Skeletal muscle satellite cell (primary cell): ENCODE results near the gene LHFPL2.
"Not testable (repeated sequence)": the region's sequence is repeated elsewhere in the genome, so short reads cannot be mapped to it uniquely, and the experiment has no call there.

ENCODE experiments used
- H3K27me3 ChIP-seq: 2 replicates; pipeline ENCODE4 v1.7.0; 2013; ENCODE audit warnings: low read length; ENCODE audit not compliant: control insufficient read depth, insufficient read depth
- H3K36me3 ChIP-seq: 2 replicates; pipeline ENCODE4 v1.7.0; 2013; ENCODE audit warnings: mild to moderate bottlenecking, control low read depth, low read length; ENCODE audit not compliant: insufficient read depth
- H3K4me1 ChIP-seq: 2 replicates; pipeline ENCODE4 v1.7.0; 2013; ENCODE audit warnings: low read length; ENCODE audit not compliant: control insufficient read depth, insufficient read depth
- H3K4me2 ChIP-seq: 2 replicates; pipeline ENCODE4 v1.7.0; 2013; ENCODE audit warnings: mild to moderate bottlenecking, low read length
- H3K4me3 ChIP-seq: 2 replicates; pipeline ENCODE4 v1.7.0; 2013; ENCODE audit warnings: low read length
- H3K9ac ChIP-seq: 2 replicates; pipeline ENCODE4 v1.7.0; 2013; ENCODE audit warnings: mild to moderate bottlenecking, low read depth, low read length, moderate library complexity
- H3K9me3 ChIP-seq: replicated peaks from 2 replicates; pipeline ENCODE4 v1.7.0; 2013; ENCODE audit warnings: mild to moderate bottlenecking, control low read depth, low read length

Gene LHFPL2

DNA sequence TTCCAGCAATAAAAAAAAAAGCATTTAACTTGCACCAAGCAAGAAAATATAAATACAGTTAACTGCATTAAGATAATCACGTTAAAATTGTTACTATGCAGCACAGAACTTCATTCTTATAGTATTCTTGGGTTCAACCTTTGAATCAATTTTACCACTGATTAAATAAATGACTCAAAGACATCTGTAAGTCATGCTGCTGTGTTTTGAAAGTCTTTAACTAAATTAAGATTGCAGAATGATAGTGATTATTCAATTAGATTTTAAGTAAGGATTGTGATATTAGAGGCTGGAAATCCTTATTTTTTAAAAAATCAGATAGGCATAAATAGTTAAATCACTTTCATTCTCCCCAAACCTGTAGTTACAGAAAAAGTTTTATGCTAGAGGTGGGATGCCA, 171.8 kb downstream of the LHFPL2 start:
- no peaks in the 10 kb centered on the region for H3K36me3 ChIP-seq
- H3K4me3 ChIP-seq = no peak overlapping the region
- no peaks in the 10 kb centered on the region for H3K27me3 ChIP-seq
- H3K9me3 ChIP-seq = no peaks in the 10 kb centered on the region
- no peak overlapping the region for H3K9ac ChIP-seq
- peaks cover 3% of the 10 kb centered on the region for H3K4me1 ChIP-seq
- H3K4me2 ChIP-seq = no peak overlapping the region

DNA sequence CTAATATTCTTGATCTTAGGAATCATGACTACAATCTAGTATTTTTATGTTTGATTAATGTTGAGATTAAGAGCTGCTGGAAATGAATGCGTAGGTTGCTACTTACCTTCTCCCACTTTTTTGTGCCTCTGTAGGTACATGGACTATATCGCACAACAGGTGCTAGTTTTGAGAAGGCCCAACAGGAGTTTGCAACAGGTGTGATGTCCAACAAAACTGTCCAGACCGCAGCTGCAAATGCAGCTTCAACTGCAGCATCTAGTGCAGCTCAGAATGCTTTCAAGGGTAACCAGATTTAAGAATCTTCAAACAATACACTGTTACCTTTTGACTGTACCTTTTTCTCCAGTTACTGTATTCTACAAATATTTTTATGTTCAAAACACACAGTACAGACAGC, 173.2 kb downstream of the LHFPL2 start:
- peaks cover 3% of the 10 kb centered on the region for H3K4me1 ChIP-seq
- H3K9me3 ChIP-seq = no peaks in the 10 kb centered on the region
- no peak overlapping the region for H3K4me3 ChIP-seq
- no peaks in the 10 kb centered on the region for H3K36me3 ChIP-seq
- H3K9ac ChIP-seq = no peak overlapping the region
- H3K27me3 ChIP-seq = no peaks in the 10 kb centered on the region
- no peak overlapping the region for H3K4me2 ChIP-seq

DNA sequence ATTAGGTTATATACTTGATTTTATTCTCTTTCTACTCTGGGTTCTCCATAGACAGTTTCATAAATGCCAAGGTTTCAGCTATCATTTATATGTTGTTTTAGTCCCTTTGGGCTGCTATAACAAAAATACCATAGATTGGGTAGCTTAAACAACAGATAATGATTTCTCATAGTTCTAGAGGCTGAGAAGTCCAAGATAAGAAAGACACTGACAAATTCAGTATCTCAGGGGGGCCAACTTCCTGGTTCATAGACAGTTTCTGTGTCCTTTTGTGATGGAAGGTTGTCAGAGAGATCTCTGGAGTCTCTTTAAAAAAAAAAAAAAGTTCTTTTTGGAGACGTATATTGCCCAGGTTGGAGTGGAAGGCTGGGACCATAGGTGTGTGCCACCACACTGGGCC, 174.8 kb downstream of the LHFPL2 start:
- H3K4me3 ChIP-seq = no peak overlapping the region
- no peaks in the 10 kb centered on the region for H3K9me3 ChIP-seq
- peaks cover 3% of the 10 kb centered on the region for H3K4me1 ChIP-seq
- no peak overlapping the region for H3K9ac ChIP-seq
- H3K36me3 ChIP-seq = no peaks in the 10 kb centered on the region
- H3K27me3 ChIP-seq = no peaks in the 10 kb centered on the region
- H3K4me2 ChIP-seq = no peak overlapping the region

DNA sequence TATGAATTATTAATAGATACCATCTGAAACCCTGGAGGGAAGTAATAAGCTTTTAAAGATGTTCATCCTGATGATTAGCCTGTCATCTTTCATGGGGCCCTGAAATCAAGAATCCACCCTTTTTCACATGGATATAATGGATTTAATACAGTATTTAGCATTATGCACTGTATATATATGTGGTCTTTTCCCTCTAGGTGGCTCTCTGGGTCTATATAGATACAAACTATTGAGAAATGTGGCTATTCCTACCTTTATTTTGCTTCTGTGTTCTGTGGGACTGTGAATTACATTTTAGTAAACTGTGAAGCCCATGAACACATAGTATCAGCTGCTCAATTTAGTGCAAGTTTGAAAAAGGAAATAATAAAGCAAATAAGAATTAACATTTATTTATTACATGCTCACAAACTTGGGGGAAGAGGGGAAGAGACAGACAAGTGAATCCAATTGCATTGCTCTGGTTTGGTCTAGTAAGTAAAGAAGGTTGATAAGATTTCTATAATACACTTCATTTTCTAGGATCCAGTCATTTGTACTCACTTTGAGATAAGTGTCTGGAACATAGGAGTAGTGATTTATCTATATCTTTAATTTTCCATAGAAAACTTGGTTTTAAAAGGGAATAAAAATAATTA, 176.0 kb downstream of the LHFPL2 start:
- no peaks in the 10 kb centered on the region for H3K27me3 ChIP-seq
- H3K4me3 ChIP-seq = no peak overlapping the region
- H3K9me3 ChIP-seq = no peaks in the 10 kb centered on the region

DNA sequence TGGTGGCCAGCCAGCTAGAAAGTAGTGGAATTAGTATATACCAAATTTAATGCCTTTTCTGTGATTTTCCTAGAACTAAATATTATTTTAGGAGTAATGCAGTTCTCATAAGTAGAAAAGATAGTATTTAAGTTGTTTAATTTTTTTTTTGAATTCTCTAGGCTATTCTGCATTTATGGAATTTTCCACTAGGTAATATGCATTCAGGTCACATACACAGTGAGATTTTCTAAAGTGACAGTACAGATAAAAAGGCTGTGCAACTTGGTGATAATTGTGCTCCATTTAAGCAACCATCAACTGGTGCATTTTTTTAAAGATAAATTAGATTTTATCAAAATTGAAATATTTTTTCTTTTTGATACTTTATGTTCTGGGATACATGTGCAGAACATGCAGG, 176.7 kb downstream of the LHFPL2 start:
- Histone ChIP-seq H3K4me2 (no peak overlapping the region), H3K27me3 (no peaks in the 10 kb centered on the region), H3K4me3 (no peak overlapping the region), H3K4me1 (no peaks in the 10 kb centered on the region), H3K9ac (no peak overlapping the region), H3K36me3 (no peaks in the 10 kb centered on the region), H3K9me3 (no peaks in the 10 kb centered on the region)

More for the DNA sequence above, 176.0 kb downstream of the LHFPL2 start:
- no peaks in the 10 kb centered on the region for H3K4me1 ChIP-seq
- H3K36me3 ChIP-seq = no peaks in the 10 kb centered on the region
- H3K9ac ChIP-seq = no peak overlapping the region
- no peak overlapping the region for H3K4me2 ChIP-seq

DNA sequence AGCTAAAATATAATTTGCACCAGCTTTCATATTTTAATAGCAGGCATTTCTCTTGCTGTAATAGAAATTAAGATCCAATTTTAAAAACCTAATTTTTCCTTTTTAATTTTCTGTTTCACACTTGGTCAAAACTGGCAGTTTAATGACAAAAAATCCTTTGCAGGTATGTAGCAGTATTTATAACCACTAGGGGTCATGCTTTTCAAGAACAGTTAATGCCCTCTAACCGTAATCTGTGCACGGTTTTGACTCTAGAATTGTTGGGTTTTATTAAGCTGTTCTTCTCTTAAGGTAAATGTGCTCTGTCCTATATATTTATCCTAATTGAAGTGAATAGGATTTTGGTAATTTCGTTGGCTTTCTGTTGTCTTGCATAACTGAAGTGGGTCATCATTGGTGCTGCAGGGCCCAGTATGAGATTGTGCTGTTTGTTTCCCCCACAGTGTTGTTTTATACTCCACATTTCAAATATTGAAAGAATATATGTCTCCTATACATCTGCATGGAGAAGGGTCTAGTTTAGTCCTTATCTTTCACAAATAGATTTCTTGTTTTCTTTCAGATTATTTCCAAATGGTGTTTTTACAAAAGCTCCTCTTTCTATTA, 180.7 kb downstream of the LHFPL2 start:
- Histone ChIP-seq H3K4me2 (no peak overlapping the region), H3K9ac (no peak overlapping the region), H3K9me3 (no peaks in the 10 kb centered on the region), H3K36me3 (peaks cover 2% of the 10 kb centered on the region), H3K4me3 (no peak overlapping the region), H3K27me3 (no peaks in the 10 kb centered on the region), H3K4me1 (no peaks in the 10 kb centered on the region)

DNA sequence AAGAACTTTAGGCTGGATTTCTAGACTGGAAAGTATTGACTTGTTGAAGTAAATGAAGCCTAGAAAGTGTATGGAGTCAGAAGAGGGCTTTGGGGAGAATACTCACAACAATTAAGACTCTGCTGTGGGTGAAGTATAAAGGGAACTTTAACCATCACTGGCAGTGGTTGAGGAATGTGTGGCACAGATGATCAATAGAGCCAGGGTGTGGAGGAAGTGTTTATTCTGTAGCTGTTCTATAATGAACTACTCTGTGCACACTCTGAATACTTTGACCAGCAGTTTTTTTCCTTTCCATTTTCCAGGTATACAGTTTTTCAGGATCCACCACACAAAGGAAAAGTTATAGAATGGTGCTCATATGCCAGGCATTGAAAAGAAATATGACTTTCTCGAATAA, 181.4 kb downstream of the LHFPL2 start:
- Histone ChIP-seq H3K4me2 (no peak overlapping the region), H3K4me3 (no peak overlapping the region), H3K9me3 (no peaks in the 10 kb centered on the region), H3K4me1 (no peaks in the 10 kb centered on the region), H3K9ac (no peak overlapping the region), H3K36me3 (peaks cover 2% of the 10 kb centered on the region), H3K27me3 (no peaks in the 10 kb centered on the region)

DNA sequence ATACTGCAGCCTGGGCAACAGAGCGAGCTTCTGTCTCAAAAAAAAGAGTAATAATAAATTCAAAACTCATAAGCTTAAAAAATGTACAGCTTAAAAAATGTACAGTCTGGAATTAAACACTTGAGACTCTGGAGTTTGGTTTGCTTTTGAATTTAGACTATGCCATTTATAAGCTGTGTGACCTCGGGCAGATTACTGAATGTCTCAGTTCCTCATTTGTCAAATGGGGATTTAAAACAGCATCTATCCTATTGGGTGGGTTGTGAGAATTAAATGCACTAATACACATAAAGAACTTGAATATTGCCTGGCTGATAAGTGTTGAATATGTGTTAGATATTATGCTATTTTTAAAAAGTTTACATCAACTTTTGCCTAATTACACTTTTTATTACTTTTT, 189.7 kb downstream of the LHFPL2 start:
- Histone ChIP-seq H3K36me3 (no peaks in the 10 kb centered on the region), H3K4me3 (no peak overlapping the region), H3K9ac (no peak overlapping the region), H3K9me3 (no peaks in the 10 kb centered on the region), H3K4me2 (no peak overlapping the region), H3K27me3 (no peaks in the 10 kb centered on the region), H3K4me1 (no peaks in the 10 kb centered on the region)

DNA sequence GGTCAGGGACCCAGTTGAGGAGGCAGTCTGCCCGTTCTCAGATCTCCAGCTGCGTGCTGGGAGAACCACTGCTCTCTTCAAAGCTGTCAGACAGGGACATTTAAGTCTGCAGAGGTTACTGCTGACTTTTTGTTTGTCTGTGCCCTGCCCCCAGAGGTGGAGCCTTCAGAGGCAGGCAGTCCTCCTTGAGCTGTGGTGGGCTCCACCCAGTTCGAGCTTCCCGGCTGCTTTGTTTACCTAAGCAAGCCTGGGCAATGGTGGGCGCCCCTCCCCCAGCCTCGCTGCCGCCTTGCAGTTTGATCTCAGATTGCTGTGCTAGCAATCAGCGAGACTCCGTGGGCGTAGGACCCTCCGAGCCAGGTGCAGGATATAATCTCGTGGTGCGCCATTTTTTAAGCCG, 191.1 kb downstream of the LHFPL2 start:
- H3K9ac ChIP-seq, H3K4me3 ChIP-seq, H3K9me3 ChIP-seq, H3K36me3 ChIP-seq, H3K4me1 ChIP-seq, H3K27me3 ChIP-seq, H3K4me2 ChIP-seq: not testable (repeated sequence)

DNA sequence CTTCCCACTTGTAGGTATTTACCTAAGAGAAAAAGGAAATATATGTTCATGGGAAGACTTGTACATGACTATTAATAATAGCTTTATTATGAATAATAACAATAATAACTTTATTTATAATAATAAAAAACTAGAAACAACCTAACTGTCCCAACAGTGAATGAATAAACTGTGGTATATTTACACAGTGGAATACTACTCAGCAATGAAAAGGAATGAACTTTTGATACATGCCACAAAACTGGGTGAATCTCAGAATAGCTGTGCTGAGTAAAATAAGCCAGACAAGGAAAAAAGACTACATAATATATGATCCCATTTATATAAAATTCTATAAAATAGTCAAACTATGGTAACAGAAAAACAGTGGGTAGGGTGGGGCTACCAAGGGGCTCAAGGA, 199.5 kb downstream of the LHFPL2 start:
- no peaks in the 10 kb centered on the region for H3K4me1 ChIP-seq
- H3K9me3 ChIP-seq = no peaks in the 10 kb centered on the region
- H3K4me3 ChIP-seq = no peak overlapping the region
- no peak overlapping the region for H3K4me2 ChIP-seq
- H3K27me3 ChIP-seq = no peaks in the 10 kb centered on the region
- H3K9ac ChIP-seq = no peak overlapping the region
- no peaks in the 10 kb centered on the region for H3K36me3 ChIP-seq

DNA sequence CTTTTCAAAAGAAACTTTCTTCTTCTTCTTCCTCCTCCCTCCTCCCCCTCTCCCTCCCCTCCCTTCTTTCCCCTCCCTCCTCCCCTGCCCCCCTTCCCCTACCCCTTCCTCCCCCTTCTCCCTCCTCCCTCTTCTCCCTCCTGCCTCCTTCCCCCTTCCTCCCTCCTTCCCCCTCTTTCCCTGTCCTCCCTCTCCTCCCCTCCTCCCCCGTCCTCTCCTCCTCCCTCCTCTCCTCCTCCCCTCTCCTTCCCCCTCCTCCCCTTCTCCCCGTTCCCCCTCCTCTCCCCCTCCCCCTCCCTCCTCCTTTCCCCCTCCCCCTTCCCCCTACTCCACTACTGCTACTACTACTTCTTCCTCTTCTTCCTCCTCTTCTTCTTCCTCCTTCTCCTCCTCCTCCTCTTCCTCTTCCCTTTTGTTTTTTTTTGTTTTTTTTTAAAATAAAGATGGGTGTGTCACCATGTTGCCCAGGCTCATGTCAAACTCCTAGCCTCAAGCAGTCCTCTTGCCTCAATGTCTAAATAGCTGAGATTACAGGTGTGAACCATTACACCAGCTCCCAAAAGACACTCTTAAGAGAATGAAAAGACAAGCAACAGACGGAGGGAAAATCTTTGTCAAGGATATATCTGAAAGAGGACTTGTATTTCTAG, 200.7 kb downstream of the LHFPL2 start:
- Histone ChIP-seq H3K4me3 (no peak overlapping the region), H3K36me3 (no peaks in the 10 kb centered on the region), H3K4me2 (no peak overlapping the region), H3K9ac (no peak overlapping the region), H3K9me3 (no peaks in the 10 kb centered on the region), H3K27me3 (no peaks in the 10 kb centered on the region), H3K4me1 (no peaks in the 10 kb centered on the region)
